CD14-positive monocyte (primary cell): ENCODE results near the gene COL11A1. TPM values are rescaled to one million over a fixed set of nuclear protein-coding genes. Genes with fewer than 3 reads are reported as not detected.

Experiments used
- DNase-seq, 3 donors: peaks; one replicate each; pipeline ENCODE4 v3.0.0-alpha.2; 2011 to 2022
- H2AFZ ChIP-seq: 2 replicates; pipeline ENCODE4 v1.6.0; 2012; ENCODE audit warnings: mild to moderate bottlenecking, low read depth, low read length, inconsistent platforms; ENCODE audit not compliant: insufficient read depth, poor library complexity, severe bottlenecking
- H3K27ac ChIP-seq, 2 donors: 1 replicate in 1 of 2; 2 replicates in 1 of 2; pipeline ENCODE4 v1.5.1; 2012 to 2013; ENCODE audit warnings: low read length in 2 of 2, control low read depth in 1 of 2, inconsistent platforms in 1 of 2, low read depth in 1 of 2, mild to moderate bottlenecking in 1 of 2
- H3K27me3 ChIP-seq, 2 donors: one replicate each; pipeline versions ENCODE4 v1.6.0 to v1.6.1; 2011 to 2013; ENCODE audit warnings: low read length in 2 of 2; ENCODE audit not compliant: control insufficient read depth in 2 of 2, insufficient read depth in 2 of 2
- H3K36me3 ChIP-seq, 2 donors: replicated peaks in 1 of 2; 1 replicate in 1 of 2; 2 replicates in 1 of 2; pipeline versions ENCODE4 v1.5.1 to v1.6.1; 2012 to 2013; ENCODE audit warnings: low read length in 2 of 2, control low read depth in 1 of 2, inconsistent platforms in 1 of 2, mild to moderate bottlenecking in 1 of 2; ENCODE audit not compliant: insufficient read depth in 2 of 2, control insufficient read depth in 1 of 2
- H3K4me1 ChIP-seq, 2 donors: 1 replicate in 1 of 2; 2 replicates in 1 of 2; pipeline versions ENCODE4 v1.5.1 to v1.6.1; 2012 to 2013; ENCODE audit warnings: low read length in 2 of 2, control low read depth in 1 of 2, inconsistent platforms in 1 of 2, mild to moderate bottlenecking in 1 of 2, moderate library complexity in 1 of 2; ENCODE audit not compliant: insufficient read depth in 2 of 2, control insufficient read depth in 1 of 2
- H3K4me2 ChIP-seq: replicated peaks from 2 replicates; pipeline ENCODE3; 2012; ENCODE audit warnings: low read length, moderate library complexity, mild to moderate bottlenecking; ENCODE audit not compliant: poor library complexity, severe bottlenecking; ENCODE audit errors: extremely low read depth
- H3K4me3 ChIP-seq, 3 experiments: fragments of 200-600 bp in 1 of 3; sonication (generic) in 1 of 3; replicated peaks in 1 of 3; 1 replicate in 2 of 3; 2 replicates in 1 of 3; pipeline ENCODE4 v1.5.1; 2011 to 2013; ENCODE audit warnings: low read length in 3 of 3, mild to moderate bottlenecking in 3 of 3, control low read depth in 2 of 3, low read depth in 2 of 3, inconsistent platforms in 1 of 3, moderate library complexity in 1 of 3
- H3K79me2 ChIP-seq: 2 replicates; pipeline ENCODE4 v1.6.0; 2012; ENCODE audit warnings: mild to moderate bottlenecking, control low read depth, inconsistent platforms, low read length, moderate library complexity; ENCODE audit not compliant: insufficient read depth
- H3K9ac ChIP-seq: 2 replicates; pipeline ENCODE4 v1.6.0; 2017; ENCODE audit warnings: low read length, mild to moderate bottlenecking; ENCODE audit not compliant: insufficient read depth, poor library complexity, severe bottlenecking
- H3K9me3 ChIP-seq, 2 donors: replicated peaks in 1 of 2; 1 replicate in 1 of 2; 2 replicates in 1 of 2; pipeline versions ENCODE4 v1.5.1 to v1.6.1; 2012 to 2013; ENCODE audit warnings: low read length in 2 of 2, control low read depth in 1 of 2; ENCODE audit not compliant: control insufficient read depth in 1 of 2, insufficient read depth in 1 of 2
- H4K20me1 ChIP-seq: 2 replicates; pipeline ENCODE4 v1.6.0; 2012; ENCODE audit warnings: mild to moderate bottlenecking, low read length, control low read depth, moderate library complexity; ENCODE audit not compliant: insufficient read depth
- H3K27ac Mint-ChIP-seq, 7 donors: one replicate each; pipeline ENCODE4 v1.8.0; 2020; ENCODE audit warnings: mild to moderate bottlenecking in 7 of 7, mixed read lengths in 7 of 7, moderate library complexity in 6 of 7, inconsistent platforms in 2 of 7
- H3K27me3 Mint-ChIP-seq, 3 donors: one replicate each; pipeline ENCODE4 v1.8.0; 2021 to 2022; ENCODE audit warnings: low read depth in 3 of 3, mild to moderate bottlenecking in 3 of 3, mixed read lengths in 3 of 3, moderate library complexity in 3 of 3, inconsistent platforms in 1 of 3
- H3K36me3 Mint-ChIP-seq, 2 donors: one replicate each; pipeline ENCODE4 v1.8.0; 2020; ENCODE audit warnings: mixed read lengths in 2 of 2, inconsistent platforms in 1 of 2, mild to moderate bottlenecking in 1 of 2
- H3K4me1 Mint-ChIP-seq: one replicate; pipeline ENCODE4 v1.8.0; 2020; ENCODE audit warnings: mild to moderate bottlenecking, mixed read lengths
- H3K4me3 Mint-ChIP-seq, 2 donors: one replicate each; pipeline ENCODE4 v1.8.0; 2020; ENCODE audit warnings: mild to moderate bottlenecking in 2 of 2, mixed read lengths in 2 of 2, moderate library complexity in 1 of 2
- H3K9me3 Mint-ChIP-seq, 7 donors: one replicate each; pipeline ENCODE4 v1.8.0; 2020 to 2022; ENCODE audit warnings: mixed read lengths in 7 of 7, mild to moderate bottlenecking in 6 of 7, moderate library complexity in 6 of 7, inconsistent platforms in 2 of 7
- CTCF ChIP-seq: fragments of 200-600 bp; IDR thresholded peaks from one replicate; pipeline ENCODE4 v1.8.0; 2022; ENCODE audit warnings: antibody characterized with exemption, mild to moderate bottlenecking
- WGBS: methylation state at CpG from one replicate; pipeline ENCODE4 v1.1.5; 2013; ENCODE audit warnings: missing lambda C conversion rate; ENCODE audit not compliant: insufficient coverage; 5-methylcytosine and 5-hydroxymethylcytosine counted together
- intact Hi-C, 2 donors: fragments of 100-400 bp; cut with micrococcal nuclease; formaldehyde crosslinking; loops; one replicate each; pipeline versions ENCODE4 v1.15.0 to v1.15.1; 2023
- polyA plus RNA-seq, 3 donors: library from polyadenylated mRNA; depleted of rRNA in 1 of 3; unstranded in 2 of 3; stranded (reverse) in 1 of 3; fragments of 300-500 nt in 2 of 3; fragments of >200 nt in 1 of 3; fragmentation: Illumina TruSeq in 2 of 3; gene quantifications; 1 replicate in 2 of 3; 2 replicates in 1 of 3; pipeline ENCODE4 v1.2.3, GENCODE V29; 2012 to 2021

The COL11A1 gene
- polyA plus RNA-seq, 3 donors, result not detected

GRCh38 chr1:103025858-103026409, 82.4 kb downstream of the COL11A1 start:
- no peaks in the 10 kb centered on the region for H3K27me3 ChIP-seq
- H3K36me3 Mint-ChIP-seq, result no peaks in the 10 kb centered on the region
- no peak for TF ChIP-seq CTCF
- no peak overlapping the region for H3K4me3 Mint-ChIP-seq
- peaks cover 0 to 2% (median 0%) of the 10 kb centered on the region in 3 donors for H3K27me3 Mint-ChIP-seq
- intact Hi-C loops, result no loop called here
- H3K4me3 ChIP-seq, result no peak overlapping the region
- H3K36me3 ChIP-seq, result no peaks in the 10 kb centered on the region
- H3K9ac ChIP-seq, result no peak overlapping the region
- no peak overlapping the region for H3K27ac ChIP-seq
- no peaks in the 10 kb centered on the region for H3K9me3 ChIP-seq
- H3K4me1 ChIP-seq, result no peaks in the 10 kb centered on the region
- WGBS, result 69% methylated on average over 3 of the region's 5 CpGs
- H3K27ac Mint-ChIP-seq, result no peak overlapping the region
- no peaks in the 10 kb centered on the region for H3K4me1 Mint-ChIP-seq
- no peaks in the 10 kb centered on the region for H3K79me2 ChIP-seq
- no peaks in the 10 kb centered on the region for H4K20me1 ChIP-seq
- no peak overlapping the region for H3K4me2 ChIP-seq
- H3K9me3 Mint-ChIP-seq, result peaks cover 0 to 3% (median 0%) of the 10 kb centered on the region in 7 donors
- DNase-seq, result no peak
- no peak overlapping the region for H2AFZ ChIP-seq

DNA sequence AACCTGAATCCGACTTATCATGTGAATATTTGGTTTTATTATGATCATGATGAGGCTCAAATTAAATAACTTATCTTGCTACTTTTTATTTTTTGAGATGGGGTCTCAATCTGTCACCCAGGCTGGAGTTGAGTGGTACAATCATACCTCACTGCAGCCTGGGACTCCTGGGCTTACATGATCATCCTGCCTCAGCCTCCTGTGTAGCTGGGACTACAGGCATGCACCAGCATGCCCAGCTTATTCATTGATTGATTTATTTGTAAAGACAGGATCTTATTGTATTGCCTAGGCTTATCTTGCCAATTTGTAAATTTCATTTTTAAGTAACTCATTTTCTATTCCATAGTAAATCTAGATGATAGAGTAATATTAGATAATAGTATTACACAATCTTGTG, 84.3 kb downstream of the COL11A1 start:
- Mint-ChIP-seq H3K27me3 (peaks cover 0 to 2% (median 0%) of the 10 kb centered on the region in 3 donors), H3K36me3 (no peaks in the 10 kb centered on the region), H3K9me3 (peaks cover 0 to 3% (median 0%) of the 10 kb centered on the region in 7 donors), H3K4me3 (no peak overlapping the region), H3K27ac (no peak overlapping the region), H3K4me1 (no peaks in the 10 kb centered on the region)
- Histone ChIP-seq H3K4me3 (no peak overlapping the region), H3K79me2 (no peaks in the 10 kb centered on the region), H3K27me3 (no peaks in the 10 kb centered on the region), H2AFZ (no peak overlapping the region), H3K9ac (no peak overlapping the region), H3K9me3 (no peaks in the 10 kb centered on the region), H4K20me1 (no peaks in the 10 kb centered on the region), H3K36me3 (no peaks in the 10 kb centered on the region), H3K4me2 (no peak overlapping the region), H3K4me1 (no peaks in the 10 kb centered on the region), H3K27ac (no peak overlapping the region)
- TF ChIP-seq CTCF, result no peak
- DNase-seq, result no peak
- WGBS, result no CpG with 5 or more reads among the region's 1 CpG
- intact Hi-C loops, result no loop called here
